ES-I3 (cell line): Measurements from ENCODE around the gene TPD52L2.
"Not testable (repeated sequence)": the region's sequence is repeated elsewhere in the genome, so short reads cannot be mapped to it uniquely, and the experiment has no call there.

Experiments used
- H3K36me3 ChIP-seq: 2 replicates; pipeline ENCODE4 v1.6.1; 2013; ENCODE audit warnings: mild to moderate bottlenecking, low read length, control low read depth, moderate library complexity; ENCODE audit not compliant: insufficient read depth
- H3K4me1 ChIP-seq: 2 replicates; pipeline ENCODE4 v1.6.1; 2013; ENCODE audit warnings: mild to moderate bottlenecking, control low read depth, low read length; ENCODE audit not compliant: insufficient read depth
- H3K9ac ChIP-seq: 2 replicates; pipeline ENCODE4 v1.6.1; 2013; ENCODE audit warnings: low read depth, mild to moderate bottlenecking, low read length, moderate library complexity
- H3K9me3 ChIP-seq: 2 replicates; pipeline ENCODE4 v1.6.1; 2013; ENCODE audit warnings: mild to moderate bottlenecking, low read length, moderate library complexity; ENCODE audit not compliant: control insufficient read depth, insufficient read depth

TPD52L2 gene

DNA sequence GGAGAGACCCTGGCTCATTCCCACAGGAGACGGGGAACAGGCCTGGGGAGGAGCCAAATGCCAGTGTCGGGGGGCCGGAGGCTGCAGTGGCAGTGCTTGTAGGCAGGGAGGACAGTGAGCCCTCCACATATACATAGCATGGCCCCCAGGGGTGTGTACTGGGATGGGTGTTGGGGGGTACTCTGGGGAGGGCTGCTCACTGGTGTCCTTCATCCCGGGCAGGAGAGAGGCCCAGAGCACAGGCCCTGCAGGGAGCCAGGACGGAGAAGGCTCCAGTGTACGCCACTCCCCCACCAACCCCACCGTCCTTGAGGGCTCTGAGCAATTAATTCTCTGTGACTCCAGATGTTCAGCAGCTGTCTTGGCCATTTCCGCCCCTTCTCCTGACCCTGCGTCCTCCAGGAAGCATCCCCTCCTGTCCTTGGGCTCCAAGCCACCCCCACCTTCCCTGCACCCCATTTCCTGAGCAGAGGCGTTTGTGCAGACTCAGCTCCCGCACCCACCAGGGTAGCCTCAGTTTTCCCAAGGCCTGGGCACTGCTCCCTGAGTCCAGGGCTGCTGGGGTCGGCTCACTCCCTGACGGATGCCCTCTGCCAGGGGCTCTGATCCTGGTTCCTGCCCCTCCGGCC lies 7.2 kb upstream of the TPD52L2 start:
- peak overlapping the region; percentile 12 for H3K9ac ChIP-seq
- H3K4me1 ChIP-seq = peaks cover 26% of the 10 kb centered on the region; the same call in 1 of the 2 replicates
- no peaks in the 10 kb centered on the region for H3K9me3 ChIP-seq
- H3K36me3 ChIP-seq = no peaks in the 10 kb centered on the region

DNA sequence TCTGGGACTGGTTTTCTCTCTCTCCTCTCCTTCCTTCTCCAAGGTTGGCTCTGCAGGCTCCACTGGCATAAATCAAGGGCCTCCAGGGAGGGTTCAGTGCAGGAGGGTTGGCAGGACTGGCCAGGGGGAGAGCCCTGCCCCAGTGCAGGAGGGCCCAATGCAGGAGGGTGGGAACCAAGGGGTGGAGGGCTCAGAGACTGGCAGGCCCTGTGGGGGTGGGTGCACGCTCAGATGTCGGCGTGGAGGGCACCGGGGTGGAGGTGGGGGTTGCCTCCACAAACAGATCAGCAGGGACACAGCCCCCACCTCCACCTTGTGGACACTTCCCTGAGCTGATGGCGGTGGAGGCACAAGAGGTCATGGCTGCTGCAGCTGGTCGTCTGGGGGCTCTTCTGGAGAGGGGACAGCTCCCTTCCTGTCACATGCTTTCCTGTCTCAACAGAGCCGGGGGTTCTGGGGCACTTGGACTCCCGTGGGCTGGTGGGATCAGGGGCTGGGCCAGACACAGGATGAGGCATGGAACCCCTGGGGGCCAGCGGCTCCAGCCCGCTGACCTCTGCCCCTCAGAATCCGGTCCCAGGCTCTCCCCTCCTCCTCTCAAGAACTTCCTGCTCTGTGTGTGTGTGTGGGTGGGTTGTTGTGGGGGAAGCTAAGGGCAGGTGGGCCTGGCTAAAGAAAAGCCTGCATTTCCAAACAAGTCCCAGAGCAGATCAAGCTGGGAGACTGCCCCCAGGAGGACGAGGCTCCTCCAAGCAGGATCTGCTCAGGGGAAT lies 6.5 kb upstream of the TPD52L2 start:
- Histone ChIP-seq H3K9ac (peak overlapping the region; percentile 12), H3K36me3 (no peaks in the 10 kb centered on the region), H3K9me3 (no peaks in the 10 kb centered on the region), H3K4me1 (peaks cover 24% of the 10 kb centered on the region; the same call in 1 of the 2 replicates)

DNA sequence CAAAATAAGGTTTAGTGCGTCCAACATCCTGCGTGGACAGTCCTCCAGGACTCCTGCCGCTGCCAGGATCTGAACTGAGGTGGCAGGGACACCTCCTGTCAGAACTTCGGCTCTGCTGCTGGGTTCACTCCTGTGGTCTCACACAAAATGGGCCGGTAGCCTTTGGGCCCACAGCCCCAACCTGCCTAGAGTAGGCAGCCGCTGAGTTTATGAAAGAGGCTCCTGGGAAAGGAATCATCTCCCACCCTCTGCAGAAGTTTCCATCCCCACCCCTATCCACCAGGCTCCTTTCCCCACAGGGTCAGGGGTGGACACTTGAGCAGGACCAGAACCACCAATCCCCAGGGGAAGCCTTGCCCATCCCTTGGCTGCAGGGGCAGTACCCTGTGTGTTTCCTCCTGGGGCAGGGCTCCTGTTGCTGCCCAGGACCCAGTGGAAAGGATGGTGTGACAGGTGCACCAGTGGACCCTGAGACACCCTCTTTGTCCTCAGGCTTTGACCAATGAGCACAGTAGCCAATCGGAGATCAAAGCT lies 5.8 kb upstream of the TPD52L2 start:
- H3K4me1 ChIP-seq = peaks cover 20% of the 10 kb centered on the region; the same call in 1 of the 2 replicates
- peak overlapping the region; percentile 12; the same call in 1 of the 2 replicates for H3K9ac ChIP-seq
- H3K9me3 ChIP-seq = no peaks in the 10 kb centered on the region
- H3K36me3 ChIP-seq = no peaks in the 10 kb centered on the region

DNA sequence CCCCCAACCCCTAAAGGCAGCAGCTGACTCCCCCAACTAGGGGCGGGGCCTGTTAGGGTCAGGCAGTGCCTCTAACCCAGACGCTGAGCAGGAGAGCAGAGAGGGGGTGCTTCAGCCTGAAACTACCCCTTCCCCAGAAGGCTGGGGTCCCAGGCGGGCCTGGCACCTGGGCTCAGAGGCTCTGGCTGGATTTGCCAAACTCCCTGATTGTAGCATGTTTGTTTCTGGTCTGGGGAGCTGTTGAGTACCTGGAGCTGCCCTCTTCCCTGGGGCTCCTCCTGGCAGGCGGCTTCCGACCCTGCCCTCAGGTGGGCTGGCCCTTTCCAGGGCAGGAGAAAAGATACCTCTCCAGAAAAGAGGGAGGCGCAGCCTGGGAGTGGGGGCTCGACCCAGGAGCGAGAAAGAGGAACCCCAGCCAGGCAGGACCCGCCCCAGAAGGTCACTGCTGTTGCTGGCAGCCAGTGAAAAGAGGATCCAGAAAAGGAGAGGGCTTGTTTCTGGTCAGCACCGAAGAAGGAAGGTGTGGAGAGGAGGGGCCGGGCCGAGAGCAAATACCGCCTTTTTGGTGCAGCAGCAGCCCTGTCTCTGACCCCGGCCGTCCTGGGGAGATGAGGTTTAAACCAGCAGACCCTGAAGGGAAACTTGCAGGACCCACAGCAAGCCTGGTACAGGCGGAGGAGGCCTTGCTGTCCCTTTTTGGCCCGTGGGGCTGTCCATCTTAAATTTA lies 4.6 kb upstream of the TPD52L2 start:
- Histone ChIP-seq H3K9me3 (no peaks in the 10 kb centered on the region), H3K36me3 (no peaks in the 10 kb centered on the region), H3K9ac (no peak overlapping the region), H3K4me1 (peaks cover 18% of the 10 kb centered on the region; the same call in 1 of the 2 replicates)

DNA sequence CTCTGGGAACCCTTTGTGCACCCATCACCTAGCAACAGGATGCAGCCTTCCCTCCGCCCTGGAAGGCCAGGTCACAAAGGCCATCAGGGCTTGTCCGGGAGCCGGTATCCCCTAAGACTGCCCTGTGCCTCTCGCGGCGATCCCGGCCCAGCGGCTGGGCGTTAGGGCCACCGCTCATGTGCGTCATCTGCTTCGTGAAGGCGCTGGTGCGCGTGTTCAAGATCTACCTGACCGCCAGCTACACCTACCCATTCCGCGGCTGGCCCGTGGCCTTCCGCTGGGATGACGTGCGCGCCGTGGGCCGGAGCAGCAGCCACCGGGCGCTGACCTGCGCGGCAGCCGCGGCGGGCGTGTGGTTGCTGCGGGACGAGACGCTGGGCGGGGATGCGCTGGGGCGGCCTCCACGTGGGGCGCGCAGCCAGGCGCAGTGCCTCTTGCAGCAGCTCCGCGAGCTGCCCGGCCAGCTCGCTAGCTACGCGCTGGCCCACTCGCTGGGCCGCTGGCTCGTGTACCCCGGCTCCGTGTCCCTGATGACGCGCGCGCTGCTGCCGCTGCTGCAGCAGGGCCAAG lies 3.6 kb upstream of the TPD52L2 start, which contains the start of gene ABHD16B:
Gene ABHD16B, plus strand, starts transcription at position 134 of the 570 bp plus-strand sequence. Its CDS starts 43 bp downstream, at position 177.
- no peak within 1 kb of the TSS for H3K9ac ChIP-seq
- H3K36me3 ChIP-seq = no peaks in the 10 kb centered on the region
- no peaks in the 10 kb centered on the region for H3K9me3 ChIP-seq
- H3K4me1 ChIP-seq = peaks cover 18% of the 10 kb centered on the region; the same call in 1 of the 2 replicates

DNA sequence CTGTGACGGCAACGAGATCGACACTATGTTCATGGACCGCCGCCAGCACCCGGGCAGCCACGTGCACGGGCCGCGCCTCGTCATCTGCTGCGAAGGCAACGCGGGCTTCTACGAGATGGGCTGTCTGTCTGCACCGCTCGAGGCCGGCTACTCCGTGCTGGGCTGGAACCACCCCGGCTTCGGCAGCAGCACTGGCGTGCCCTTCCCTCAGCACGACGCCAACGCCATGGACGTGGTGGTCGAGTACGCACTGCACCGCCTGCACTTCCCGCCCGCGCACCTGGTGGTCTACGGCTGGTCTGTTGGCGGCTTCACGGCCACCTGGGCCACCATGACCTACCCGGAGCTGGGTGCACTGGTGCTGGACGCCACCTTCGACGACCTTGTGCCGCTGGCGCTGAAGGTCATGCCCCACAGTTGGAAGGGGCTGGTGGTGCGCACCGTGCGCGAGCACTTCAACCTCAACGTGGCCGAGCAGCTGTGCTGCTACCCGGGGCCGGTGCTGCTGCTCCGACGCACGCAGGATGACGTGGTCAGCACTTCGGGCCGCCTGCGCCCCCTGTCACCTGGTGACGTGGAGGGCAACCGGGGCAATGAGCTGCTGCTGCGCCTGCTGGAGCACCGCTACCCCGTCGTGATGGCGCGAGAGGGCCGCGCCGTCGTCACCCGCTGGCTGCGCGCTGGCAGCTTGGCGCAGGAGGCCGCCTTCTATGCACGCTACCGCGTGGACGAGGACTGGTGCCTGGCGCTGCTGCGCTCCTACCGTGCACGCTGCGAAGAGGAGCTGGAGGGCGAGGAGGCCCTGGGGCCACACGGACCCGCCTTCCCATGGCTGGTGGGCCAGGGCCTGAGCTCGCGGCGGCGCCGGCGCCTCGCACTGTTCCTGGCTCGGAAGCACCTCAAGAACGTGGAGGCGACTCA lies 2.8 kb upstream of the TPD52L2 start:
- Histone ChIP-seq H3K9me3 (no peaks in the 10 kb centered on the region), H3K36me3 (no peaks in the 10 kb centered on the region), H3K4me1 (peaks cover 18% of the 10 kb centered on the region; the same call in 1 of the 2 replicates), H3K9ac (no peak overlapping the region)

DNA sequence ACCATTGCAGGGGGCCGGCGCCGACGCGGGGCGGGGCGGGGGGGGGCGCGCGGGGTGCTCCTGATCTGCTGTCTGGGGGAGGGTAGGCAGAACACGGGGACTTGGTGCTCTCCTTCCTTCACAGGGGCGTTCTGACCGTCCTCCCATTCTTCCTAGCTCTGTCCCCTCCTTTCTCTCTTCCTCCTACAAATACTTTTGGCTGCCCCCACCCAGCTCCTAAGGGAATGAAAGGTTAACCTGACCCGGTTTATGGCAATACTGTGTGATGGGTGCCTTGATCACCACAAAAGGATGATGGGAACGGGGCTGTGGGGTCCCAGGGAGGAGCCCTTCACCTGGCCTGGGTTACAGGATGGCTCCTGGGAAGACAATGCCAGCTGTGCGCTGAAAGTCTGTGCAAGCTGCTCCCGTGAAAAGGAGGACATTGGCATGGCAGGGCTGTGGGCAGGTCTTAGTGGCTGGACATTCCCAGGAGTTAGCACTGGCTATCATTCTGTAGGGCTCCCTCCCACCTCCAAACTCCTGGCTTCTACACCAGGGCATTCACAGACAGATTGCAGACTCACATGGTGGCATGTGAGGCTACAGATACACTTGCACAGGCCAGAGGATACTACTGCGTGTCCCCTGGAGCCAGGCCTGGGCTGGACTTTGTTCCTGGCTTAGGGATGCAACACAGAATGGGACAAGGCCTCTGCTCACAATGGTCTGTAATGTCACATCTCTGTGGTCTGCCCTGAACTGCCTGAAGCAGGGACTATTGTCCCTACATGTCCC lies 1.9 kb upstream of the TPD52L2 start:
- Histone ChIP-seq H3K9ac (peak overlapping the region; percentile 64; the same call in 1 of the 2 replicates), H3K9me3 (no peaks in the 10 kb centered on the region), H3K4me1 (peaks cover 14% of the 10 kb centered on the region; the same call in 1 of the 2 replicates), H3K36me3 (no peaks in the 10 kb centered on the region)

DNA sequence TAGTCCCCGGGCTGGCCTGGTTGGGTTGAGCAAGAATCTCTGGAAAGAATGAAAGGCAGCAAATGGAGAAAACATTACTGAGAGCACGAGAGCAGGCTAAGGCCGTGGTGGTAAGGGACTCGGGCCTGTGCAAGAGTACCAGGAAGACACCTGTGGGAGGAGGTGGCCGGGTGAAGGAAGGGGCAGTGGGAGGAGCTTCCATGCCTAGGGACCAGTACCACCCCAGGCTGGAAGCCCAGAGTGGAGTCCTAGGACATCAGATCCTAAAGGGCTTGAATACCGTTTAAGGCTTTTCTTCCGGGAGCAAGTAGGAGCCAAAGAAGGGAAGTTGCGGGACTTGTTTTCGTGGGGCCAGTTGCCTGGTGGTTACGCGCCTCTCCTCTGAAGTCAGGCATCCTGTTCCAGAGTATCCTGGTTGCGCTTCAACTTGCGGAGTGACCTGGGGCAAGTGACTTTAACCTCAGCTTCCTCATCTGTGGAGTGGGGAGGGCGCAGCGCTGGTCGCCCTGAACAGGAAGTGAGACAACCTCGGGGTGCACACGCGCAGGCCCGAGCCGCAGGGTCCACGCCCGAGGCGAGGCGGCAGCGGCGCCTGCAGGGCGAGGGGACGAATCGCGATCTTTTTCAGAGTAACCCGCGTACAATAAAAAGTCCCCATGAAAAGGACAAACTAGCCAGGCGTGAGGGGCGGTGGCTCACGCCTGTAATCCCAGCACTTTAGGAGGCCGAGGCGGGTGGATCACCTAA lies 1.1 kb upstream of the TPD52L2 start:
- Histone ChIP-seq H3K9me3 (no peaks in the 10 kb centered on the region), H3K36me3 (peaks cover 4% of the 10 kb centered on the region), H3K4me1 (peaks cover 12% of the 10 kb centered on the region; the same call in 1 of the 2 replicates), H3K9ac (peak overlapping the region; percentile 64)

DNA sequence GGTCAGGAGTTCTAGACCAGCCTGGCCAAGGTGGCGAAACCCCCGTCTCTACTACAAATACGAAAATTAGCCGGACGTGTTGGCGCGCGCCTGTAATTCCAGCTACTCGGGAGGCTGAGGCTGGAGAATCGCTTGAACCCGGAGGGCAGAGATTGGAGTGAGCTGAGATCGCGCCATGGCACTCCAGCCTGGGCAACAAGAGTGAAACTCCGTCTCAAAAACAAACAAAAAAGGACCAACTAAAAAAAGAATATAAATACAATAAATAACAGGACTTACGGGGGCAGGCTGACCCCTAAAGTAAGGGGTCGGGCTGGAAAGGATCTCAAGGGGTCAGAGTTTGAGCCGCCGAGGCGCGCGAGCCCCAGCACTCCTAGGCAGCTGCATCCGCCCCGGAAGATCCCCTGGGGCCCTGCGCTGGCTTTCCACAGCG lies 509 bp upstream of the TPD52L2 start:
- H3K9me3 ChIP-seq = no peaks in the 10 kb centered on the region
- peaks cover 7% of the 10 kb centered on the region; the same call in 1 of the 2 replicates for H3K4me1 ChIP-seq
- peaks cover 9% of the 10 kb centered on the region for H3K36me3 ChIP-seq

DNA sequence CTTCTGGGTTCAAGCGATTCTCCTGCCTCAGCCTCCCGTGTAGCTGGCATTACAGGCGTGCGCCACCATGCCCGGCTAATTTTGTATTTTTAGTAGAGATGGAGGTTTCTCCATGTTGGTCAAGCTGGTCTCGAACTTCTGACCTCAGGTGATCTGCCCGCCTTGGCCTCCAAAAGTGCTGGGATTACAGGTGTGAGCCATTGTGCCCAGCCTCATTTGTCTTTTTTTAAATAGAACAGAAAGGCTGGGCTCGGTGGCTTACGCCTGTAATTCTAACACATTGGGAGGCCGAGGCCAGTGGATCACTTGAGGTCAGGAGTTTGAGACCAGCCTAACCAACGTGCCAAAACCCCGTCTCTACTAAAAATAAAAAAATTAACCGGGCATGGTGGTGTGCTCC lies 2.0 kb downstream of the TPD52L2 start:
- peaks cover 20% of the 10 kb centered on the region for H3K36me3 ChIP-seq
- H3K9me3 ChIP-seq, H3K9ac ChIP-seq, H3K4me1 ChIP-seq: not testable (repeated sequence)

More for the DNA sequence above, 509 bp upstream of the TPD52L2 start:
- H3K9ac ChIP-seq = peak overlapping the region; percentile 64

DNA sequence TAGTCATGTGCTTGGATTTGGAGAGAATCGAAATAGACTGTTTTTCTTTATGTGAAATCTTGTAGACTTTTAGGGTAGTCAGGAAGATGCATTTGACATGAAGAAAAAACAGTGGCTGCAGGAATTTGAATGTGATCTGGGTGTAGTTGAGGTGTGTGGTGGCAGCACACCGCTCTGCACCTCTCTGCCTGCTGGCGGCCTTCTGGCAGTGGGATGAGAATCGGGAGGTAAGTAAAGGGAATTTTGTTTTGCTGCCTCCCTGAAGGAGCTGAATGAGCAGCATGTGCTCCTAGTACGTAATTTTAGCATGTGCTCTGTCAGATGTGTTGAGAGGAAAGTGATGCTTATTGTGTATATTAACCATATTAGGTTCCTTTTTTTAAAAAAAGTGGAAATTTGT lies 3.2 kb downstream of the TPD52L2 start:
- Histone ChIP-seq H3K36me3 (peaks cover 23% of the 10 kb centered on the region), H3K9ac (no peak overlapping the region), H3K4me1 (peaks cover 5% of the 10 kb centered on the region; the same call in 1 of the 2 replicates), H3K9me3 (no peaks in the 10 kb centered on the region)

DNA sequence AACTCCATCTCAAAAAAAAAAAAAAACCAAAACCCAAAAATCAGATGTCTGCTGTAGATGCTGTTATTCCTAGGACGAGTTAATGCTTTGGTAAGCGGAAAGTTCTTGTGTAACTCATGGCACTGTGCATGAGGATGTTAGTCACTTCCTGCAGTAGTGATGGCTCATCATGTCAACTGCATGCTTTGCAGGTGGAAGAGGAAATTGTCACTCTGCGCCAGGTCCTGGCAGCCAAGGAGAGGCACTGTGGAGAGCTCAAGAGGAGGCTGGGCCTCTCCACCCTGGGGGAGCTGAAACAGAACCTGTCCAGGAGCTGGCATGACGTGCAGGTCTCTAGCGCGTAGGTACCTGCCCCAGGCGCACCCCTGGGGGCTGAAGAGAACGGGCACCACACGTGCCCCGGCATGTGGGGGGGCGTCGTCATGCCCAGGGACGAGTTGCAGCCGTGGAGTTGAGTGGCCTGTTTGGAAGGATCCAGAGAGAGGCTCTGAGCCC lies 8.5 kb downstream of the TPD52L2 start:
- Histone ChIP-seq H3K9ac (no peak overlapping the region), H3K9me3 (no peaks in the 10 kb centered on the region)

More for the DNA sequence above, 8.5 kb downstream of the TPD52L2 start:
- no peaks in the 10 kb centered on the region for H3K4me1 ChIP-seq
- peaks cover 39% of the 10 kb centered on the region for H3K36me3 ChIP-seq
